Fibroblast of villous mesenchyme (primary cell): Measurements from ENCODE around the gene DPY19L1. TPM values are rescaled to one million over a fixed set of nuclear protein-coding genes. Genes with fewer than 3 reads are reported as not detected.
"Not testable (repeated sequence)": the region's sequence is repeated elsewhere in the genome, so short reads cannot be mapped to it uniquely, and the experiment has no call there.

ENCODE experiments used
- DNase-seq: peaks from one replicate; pipeline ENCODE4 v3.0.0-alpha.2; 2010; ENCODE audit warnings: low read depth
- H3K4me3 ChIP-seq: 2 replicates; pipeline ENCODE4 v1.5.1; 2011; ENCODE audit warnings: low read depth, mild to moderate bottlenecking, low read length
- CTCF ChIP-seq: IDR thresholded peaks from 2 replicates; pipeline ENCODE4 v1.5.1; 2012; ENCODE audit warnings: low read depth, mild to moderate bottlenecking, low read length; ENCODE audit not compliant: insufficient read depth
- total RNA-seq: library from RNA; depleted of rRNA; stranded (reverse); fragments of >200 nt; gene quantifications from 2 replicates; pipeline ENCODE4 v1.2.3, GENCODE V29; 2012

The DPY19L1 gene
- 32.9 and 44.5 TPM in 2 replicates for total RNA-seq

- no peak for DNase-seq
- TF ChIP-seq CTCF, result no peak
- H3K4me3 ChIP-seq, result peak within 1 kb of the TSS; percentile 88
These were observed at the start of gene DPY19L1 for GRCh38 chr7:35037211-35037525. DPY19L1 (minus strand) TSS chr7:35037485; CDS start chr7:35037394, 91 bp downstream.

- not testable (repeated sequence) for H3K4me3 ChIP-seq
These were observed 42.2 kb upstream of the DPY19L1 start for GRCh38 chr7:35079517-35079916.

GRCh38 chr7:35074008-35074407 is 36.7 kb upstream of the DPY19L1 start:
- not testable (repeated sequence) for DNase-seq, H3K4me3 ChIP-seq

More at GRCh38 chr7:35079517-35079916, 42.2 kb upstream of the DPY19L1 start:
- DNase-seq, result not testable (repeated sequence)

GRCh38 chr7:35072950-35073827 is 35.9 kb upstream of the DPY19L1 start:
- not testable (repeated sequence) for H3K4me3 ChIP-seq
- peak; percentile 25 for TF ChIP-seq CTCF
- peak; percentile 51 for DNase-seq

GRCh38 chr7:35069084-35069483 is 31.8 kb upstream of the DPY19L1 start:
- not testable (repeated sequence) for DNase-seq, H3K4me3 ChIP-seq

GRCh38 chr7:35065382-35065781 is 28.1 kb upstream of the DPY19L1 start:
- not testable (repeated sequence) for DNase-seq, H3K4me3 ChIP-seq

- DNase-seq, H3K4me3 ChIP-seq: not testable (repeated sequence)
These were observed 21.3 kb upstream of the DPY19L1 start for GRCh38 chr7:35058571-35058970.

- not testable (repeated sequence) for DNase-seq, H3K4me3 ChIP-seq
These were observed 20.5 kb upstream of the DPY19L1 start for GRCh38 chr7:35057505-35058451.

GRCh38 chr7:35055733-35056132 is 18.4 kb upstream of the DPY19L1 start:
- not testable (repeated sequence) for H3K4me3 ChIP-seq, DNase-seq
- TF ChIP-seq CTCF, result peak; percentile 41

GRCh38 chr7:35053488-35054175 is 16.3 kb upstream of the DPY19L1 start:
- not testable (repeated sequence) for H3K4me3 ChIP-seq, DNase-seq

GRCh38 chr7:35048390-35048789 is 11.1 kb upstream of the DPY19L1 start:
- not testable (repeated sequence) for DNase-seq

GRCh38 chr7:35047912-35048305 is 10.6 kb upstream of the DPY19L1 start:
- DNase-seq, H3K4me3 ChIP-seq: not testable (repeated sequence)

More at GRCh38 chr7:35048390-35048789, 11.1 kb upstream of the DPY19L1 start:
- not testable (repeated sequence) for H3K4me3 ChIP-seq

GRCh38 chr7:35047263-35047911 is 10.1 kb upstream of the DPY19L1 start:
- H3K4me3 ChIP-seq, DNase-seq: not testable (repeated sequence)

GRCh38 chr7:35043301-35043700 is 6.0 kb upstream of the DPY19L1 start:
- DNase-seq, H3K4me3 ChIP-seq: not testable (repeated sequence)
